Measurements from ENCODE around the gene TMUB1.

Gene TMUB1

DNA sequence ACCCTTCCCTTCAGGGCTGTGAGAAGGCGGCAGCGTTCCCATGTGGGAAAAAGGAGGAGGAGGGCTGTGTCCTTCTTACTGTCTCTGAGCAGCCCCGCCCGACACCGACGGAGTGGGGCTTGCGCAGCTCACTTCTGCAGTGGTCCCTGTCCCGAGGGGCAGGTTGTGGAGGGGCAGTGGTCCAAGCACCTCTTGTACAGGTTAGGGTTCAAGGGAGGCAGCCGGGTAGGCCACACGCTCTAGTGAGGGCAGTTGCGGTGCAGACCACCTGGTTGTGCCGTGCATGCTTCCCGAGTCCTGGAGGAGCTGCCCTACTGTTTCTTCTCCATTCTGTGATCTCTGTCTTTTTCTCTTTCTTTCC lies 35.7 kb upstream of the TMUB1 start:
- H3K9me3 ChIP-seq (ENCODE audit: insufficient read depth, low read length, severe bottlenecking), result no peaks in the 10 kb centered on the region
- peak overlapping the region; percentile 88; the same call in 1 of the 2 replicates for H3K4me2 ChIP-seq (ENCODE audit: insufficient read depth, low read length)
- DNase-seq, result no peak
- peaks cover 4% of the 10 kb centered on the region for H4K20me1 ChIP-seq (ENCODE audit: insufficient read depth, low read length)
- peaks cover 9% of the 10 kb centered on the region; the same call in 1 of the 2 replicates for H3K36me3 ChIP-seq (ENCODE audit: insufficient read depth, low read length)
- H3K4me3 ChIP-seq (ENCODE audit: low read depth in 1 of 2, low read length in 2 of 2), result no peak overlapping the region
- no peak for ATAC-seq (ENCODE audit: insufficient read depth, low read depth)
- TF ChIP-seq CTCF (IDR thresholded peaks at IDR 0.05; ENCODE audit: borderline replicate concordance, extremely low read depth, low read length, poor library complexity, severe bottlenecking) (no peak), EZH2 (IDR thresholded peaks at IDR 0.05; ENCODE audit: borderline replicate concordance, low read depth, low read length, severe bottlenecking) (no peak)
- peaks cover 35% of the 10 kb centered on the region for H3K4me1 ChIP-seq (ENCODE audit: insufficient read depth, low read length)
- no peak overlapping the region for H2AFZ ChIP-seq (ENCODE audit: low read depth, low read length)
- H3K27ac ChIP-seq (ENCODE audit: low read length), result no peak overlapping the region
- no peaks in the 10 kb centered on the region for H3K27me3 ChIP-seq (ENCODE audit: insufficient read depth, low read length, poor library complexity)
- no peak overlapping the region; the same call in 1 of the 2 replicates for H3K9ac ChIP-seq (ENCODE audit: low read depth, low read length)
- H3K79me2 ChIP-seq (ENCODE audit: insufficient read depth, low read length), result peaks cover 18% of the 10 kb centered on the region

- Histone ChIP-seq H4K20me1 (ENCODE audit: insufficient read depth, low read length) (peaks cover 4% of the 10 kb centered on the region), H3K4me2 (ENCODE audit: insufficient read depth, low read length) (peak overlapping the region; percentile 88), H3K36me3 (ENCODE audit: insufficient read depth, low read length) (peaks cover 8% of the 10 kb centered on the region; the same call in 1 of the 2 replicates)
Observed at GRCh38 chr7:151118108-151119054, 35.1 kb upstream of the TMUB1 start.

GRCh38 chr7:151117565-151117964 lies 34.3 kb upstream of the TMUB1 start:
- peak overlapping the region; percentile 61 for H3K9ac ChIP-seq (ENCODE audit: low read depth, low read length)
- H2AFZ ChIP-seq (ENCODE audit: low read depth, low read length), result peak overlapping the region; percentile 88
- H3K4me3 ChIP-seq (ENCODE audit: low read depth in 1 of 2, low read length in 2 of 2), result peak overlapping the region; percentile 25 to 75; a peak in 3 of 4 replicates
- DNase-seq, result peak; percentile 84
- H4K20me1 ChIP-seq (ENCODE audit: insufficient read depth, low read length), result peaks cover 4% of the 10 kb centered on the region
- H3K36me3 ChIP-seq (ENCODE audit: insufficient read depth, low read length), result peaks cover 8% of the 10 kb centered on the region; the same call in 1 of the 2 replicates
- H3K27me3 ChIP-seq (ENCODE audit: insufficient read depth, low read length, poor library complexity), result no peaks in the 10 kb centered on the region
- H3K4me2 ChIP-seq (ENCODE audit: insufficient read depth, low read length), result peak overlapping the region; percentile 88
- ATAC-seq (ENCODE audit: insufficient read depth, low read depth), result peak; percentile 96
- peaks cover 35% of the 10 kb centered on the region for H3K4me1 ChIP-seq (ENCODE audit: insufficient read depth, low read length)
- no peaks in the 10 kb centered on the region for H3K9me3 ChIP-seq (ENCODE audit: insufficient read depth, low read length, severe bottlenecking)
- peaks cover 18% of the 10 kb centered on the region for H3K79me2 ChIP-seq (ENCODE audit: insufficient read depth, low read length)
- peak overlapping the region; percentile 90 for H3K27ac ChIP-seq (ENCODE audit: low read length)
- TF ChIP-seq CTCF (IDR thresholded peaks at IDR 0.05; ENCODE audit: borderline replicate concordance, extremely low read depth, low read length, poor library complexity, severe bottlenecking) (no peak), EZH2 (IDR thresholded peaks at IDR 0.05; ENCODE audit: borderline replicate concordance, low read depth, low read length, severe bottlenecking) (no peak)

More at GRCh38 chr7:151118108-151119054, 35.1 kb upstream of the TMUB1 start:
- no peaks in the 10 kb centered on the region for H3K27me3 ChIP-seq (ENCODE audit: insufficient read depth, low read length, poor library complexity)
- H3K4me3 ChIP-seq (ENCODE audit: low read depth in 1 of 2, low read length in 2 of 2), result peak overlapping the region in 1 of 2 experiments; percentile 75; a peak in 2 of 4 replicates
- H3K9ac ChIP-seq (ENCODE audit: low read depth, low read length), result peak overlapping the region; percentile 61
- DNase-seq, result no peak
- TF ChIP-seq EZH2 (IDR thresholded peaks at IDR 0.05; ENCODE audit: borderline replicate concordance, low read depth, low read length, severe bottlenecking) (no peak), CTCF (IDR thresholded peaks at IDR 0.05; ENCODE audit: borderline replicate concordance, extremely low read depth, low read length, poor library complexity, severe bottlenecking) (no peak)
- H3K79me2 ChIP-seq (ENCODE audit: insufficient read depth, low read length), result peaks cover 18% of the 10 kb centered on the region
- peak overlapping the region; percentile 90 for H3K27ac ChIP-seq (ENCODE audit: low read length)
- H3K9me3 ChIP-seq (ENCODE audit: insufficient read depth, low read length, severe bottlenecking), result no peaks in the 10 kb centered on the region
- peaks cover 35% of the 10 kb centered on the region for H3K4me1 ChIP-seq (ENCODE audit: insufficient read depth, low read length)
- ATAC-seq (ENCODE audit: insufficient read depth, low read depth), result no peak
- peak overlapping the region; percentile 88 for H2AFZ ChIP-seq (ENCODE audit: low read depth, low read length)

Data from DND-41 (cell line).